GM12801 (cell line): ENCODE results near the gene ZNF563.

ENCODE experiments used
- CTCF ChIP-seq: IDR thresholded peaks from one replicate; pipeline ENCODE4 v1.5.1; 2011; ENCODE audit warnings: control low read depth; ENCODE audit not compliant: insufficient read length; ENCODE audit errors: extremely low read depth

Gene ZNF563

GRCh38 chr19:12284631-12285030 is 48.8 kb downstream of the ZNF563 start:
- no peak for TF ChIP-seq CTCF

GRCh38 chr19:12284226-12284625 is 49.2 kb downstream of the ZNF563 start:
- no peak for TF ChIP-seq CTCF

- TF ChIP-seq CTCF = no peak
These were observed 54.7 kb downstream of the ZNF563 start for GRCh38 chr19:12278713-12279112.

GRCh38 chr19:12272980-12273901 is 60.2 kb downstream of the ZNF563 start:
- no peak for TF ChIP-seq CTCF

- no peak for TF ChIP-seq CTCF
These were observed 61.0 kb downstream of the ZNF563 start for GRCh38 chr19:12272386-12272785.

- TF ChIP-seq CTCF = no peak
These were observed 62.6 kb downstream of the ZNF563 start for GRCh38 chr19:12270854-12271253.
